Upper lobe of left lung (tissue), 6 donors: ENCODE results near the gene CRHR2. TPM values are rescaled to one million over a fixed set of nuclear protein-coding genes. Genes with fewer than 3 reads are reported as not detected.

ENCODE experiments used
- ATAC-seq, 2 donors: fragments of 200-7000 bp; cut with Tn5 transposase; one replicate each; pipeline ENCODE4 v1.9.1; 2022; ENCODE audit warnings: mild to moderate bottlenecking in 2 of 2, moderate library complexity in 2 of 2; ENCODE audit not compliant: low FRiP score in 2 of 2
- DNase-seq, 2 donors: peaks; one replicate each; pipeline ENCODE4 v3.0.0-alpha.2; 2019 to 2020
- H3K27ac ChIP-seq, 4 donors: fragments of 200-600 bp; sonication (generic); one replicate each; pipeline ENCODE4 v1.5.1; 2016 to 2019
- H3K27me3 ChIP-seq, 4 donors: fragments of 200-600 bp; sonication (generic); one replicate each; pipeline ENCODE4 v1.5.1; 2017 to 2019
- H3K36me3 ChIP-seq, 4 donors: fragments of 200-600 bp; sonication (generic); one replicate each; pipeline ENCODE4 v1.5.1; 2016 to 2019
- H3K4me1 ChIP-seq, 4 donors: fragments of 200-600 bp; sonication (generic); one replicate each; pipeline ENCODE4 v1.5.1; 2018 to 2019
- H3K4me3 ChIP-seq, 4 donors: fragments of 200-600 bp; sonication (generic); one replicate each; pipeline ENCODE4 v1.5.1; 2017 to 2019; ENCODE audit warnings: mild to moderate bottlenecking in 2 of 4, moderate library complexity in 1 of 4
- H3K9me3 ChIP-seq, 4 donors: fragments of 200-600 bp; sonication (generic); one replicate each; pipeline ENCODE4 v1.5.1; 2018 to 2019
- CTCF ChIP-seq, 6 experiments: fragments of 450-650 bp in 4 of 6; fragments of 200-600 bp in 2 of 6; sonication (generic) in 2 of 6; IDR thresholded peaks; one replicate each; pipeline ENCODE4 v1.5.1; 2016 to 2019; ENCODE audit warnings: antibody characterized with exemption in 6 of 6
- EP300 ChIP-seq, 4 donors: sonication (generic); formaldehyde crosslinking; IDR thresholded peaks; one replicate each; pipeline ENCODE4 v1.5.1; 2017; ENCODE audit warnings: antibody characterized with exemption in 4 of 4, control low read depth in 2 of 4
- POLR2A ChIP-seq, 4 donors: fragments of 450-650 bp; IDR thresholded peaks; one replicate each; pipeline ENCODE4 v1.5.1; 2016 to 2017; ENCODE audit warnings: antibody characterized with exemption in 4 of 4, mild to moderate bottlenecking in 2 of 4
- POLR2AphosphoS5 ChIP-seq, 2 donors: sonication (generic); formaldehyde crosslinking; IDR thresholded peaks; one replicate each; pipeline ENCODE4 v1.5.1; 2017; ENCODE audit warnings: antibody characterized with exemption in 2 of 2
- WGBS, 2 donors: methylation state at CpG; one replicate each; pipeline ENCODE4 v1.1.5; 2017 to 2018; 5-methylcytosine and 5-hydroxymethylcytosine counted together
- total RNA-seq, 6 donors: library from RNA; depleted of rRNA in 4 of 6; stranded (reverse); fragments of >200 nt in 4 of 6; gene quantifications; one replicate each; pipeline versions ENCODE4 v1.1.0 to v1.2.1, GENCODE V29; 2016 to 2021
- donor health status: DM: no; HTN: no; CAD: no; lungs with moderate emphysema.
- donor health status: DM: no; HTN: yes; CAD: no; lungs with severe emphysema.

CRHR2 gene
- total RNA-seq, 6 donors from 2014 or later: 0.10 to 1.0 (median 0.44) TPM; not detected in 2

GRCh38 chr7:30692882-30693281 lies 10.6 kb upstream of the CRHR2 start:
- no peaks in the 10 kb centered on the region for H3K9me3 ChIP-seq
- ATAC-seq (no peak), DNase-seq (no peak)
- whole genome bisulfite sequencing, 2 donors: 78 to 80% methylated on average over 4 of the region's 4 CpGs
- H3K27ac ChIP-seq: no peak overlapping the region
- TF ChIP-seq POLR2AphosphoS5 (IDR thresholded peaks at IDR 0.05) (no peak), EP300 (IDR thresholded peaks at IDR 0.05) (no peak), POLR2A (IDR thresholded peaks at IDR 0.05) (no peak), CTCF (IDR thresholded peaks at IDR 0.05) (no peak)
- H3K4me3 ChIP-seq: no peak overlapping the region
- peaks cover 3 to 9% (median 8%) of the 10 kb centered on the region in 4 donors for H3K4me1 ChIP-seq
- no peaks in the 10 kb centered on the region for H3K36me3 ChIP-seq
- no peaks in the 10 kb centered on the region for H3K27me3 ChIP-seq

GRCh38 chr7:30692438-30692837 lies 10.2 kb upstream of the CRHR2 start:
- TF ChIP-seq EP300 (IDR thresholded peaks at IDR 0.05): no peak
- Histone ChIP-seq H3K36me3 (no peaks in the 10 kb centered on the region), H3K4me1 (peaks cover 0 to 6% (median 5%) of the 10 kb centered on the region in 4 donors), H3K4me3 (no peak overlapping the region), H3K27ac (no peak overlapping the region), H3K27me3 (no peaks in the 10 kb centered on the region), H3K9me3 (no peaks in the 10 kb centered on the region)
- ATAC-seq: no peak
- 87 to 90% methylated on average over 8 to 10 of the region's 10 CpGs for WGBS, 2 donors
- no peak for DNase-seq

- 92 to 94% methylated on average over 7 of the region's 7 CpGs for WGBS, 2 donors
- no peak overlapping the region for H3K27ac ChIP-seq
Observed at GRCh38 chr7:30690011-30690410, 7.8 kb upstream of the CRHR2 start.

GRCh38 chr7:30688718-30689221 lies 6.5 kb upstream of the CRHR2 start:
- DNase-seq (no peak), ATAC-seq (no peak)
- Histone ChIP-seq H3K27me3 (no peaks in the 10 kb centered on the region), H3K9me3 (no peaks in the 10 kb centered on the region), H3K36me3 (no peaks in the 10 kb centered on the region), H3K27ac (no peak overlapping the region), H3K4me3 (no peak overlapping the region), H3K4me1 (no peaks in the 10 kb centered on the region)
- TF ChIP-seq POLR2A (IDR thresholded peaks at IDR 0.05) (no peak), POLR2AphosphoS5 (IDR thresholded peaks at IDR 0.05) (no peak), EP300 (IDR thresholded peaks at IDR 0.05) (no peak), CTCF (IDR thresholded peaks at IDR 0.05) (no peak)
- 57 to 58% methylated on average over 2 to 4 of the region's 5 CpGs for WGBS, 2 donors

More at GRCh38 chr7:30690011-30690410, 7.8 kb upstream of the CRHR2 start:
- Histone ChIP-seq H3K4me3 (no peak overlapping the region), H3K27me3 (no peaks in the 10 kb centered on the region), H3K36me3 (no peaks in the 10 kb centered on the region), H3K9me3 (no peaks in the 10 kb centered on the region), H3K4me1 (no peaks in the 10 kb centered on the region)
- ATAC-seq: no peak
- no peak for TF ChIP-seq EP300 (IDR thresholded peaks at IDR 0.05)
- no peak for TF ChIP-seq POLR2AphosphoS5 (IDR thresholded peaks at IDR 0.05)
- TF ChIP-seq CTCF (IDR thresholded peaks at IDR 0.05): no peak
- no peak for TF ChIP-seq POLR2A (IDR thresholded peaks at IDR 0.05)
- DNase-seq: no peak

- H3K27me3 ChIP-seq: peaks cover 0 to 4% (median under 1%) of the 10 kb centered on the region in 4 donors
- 64 to 78% methylated on average over 6 of the region's 6 CpGs for WGBS, 2 donors
- TF ChIP-seq POLR2AphosphoS5 (IDR thresholded peaks at IDR 0.05) (no peak), EP300 (IDR thresholded peaks at IDR 0.05) (no peak), POLR2A (IDR thresholded peaks at IDR 0.05) (no peak), CTCF (IDR thresholded peaks at IDR 0.05) (no peak)
- no peak overlapping the region for H3K4me3 ChIP-seq
- no peaks in the 10 kb centered on the region for H3K9me3 ChIP-seq
- DNase-seq (no peak), ATAC-seq (no peak)
- no peaks in the 10 kb centered on the region for H3K36me3 ChIP-seq
- H3K27ac ChIP-seq: no peak overlapping the region
- peaks cover 1 to 4% (median 3%) of the 10 kb centered on the region in 4 donors for H3K4me1 ChIP-seq
Observed at GRCh38 chr7:30687604-30688003, 5.3 kb upstream of the CRHR2 start.
